ENCODE measurements around the gene FBXO11.

DNA sequence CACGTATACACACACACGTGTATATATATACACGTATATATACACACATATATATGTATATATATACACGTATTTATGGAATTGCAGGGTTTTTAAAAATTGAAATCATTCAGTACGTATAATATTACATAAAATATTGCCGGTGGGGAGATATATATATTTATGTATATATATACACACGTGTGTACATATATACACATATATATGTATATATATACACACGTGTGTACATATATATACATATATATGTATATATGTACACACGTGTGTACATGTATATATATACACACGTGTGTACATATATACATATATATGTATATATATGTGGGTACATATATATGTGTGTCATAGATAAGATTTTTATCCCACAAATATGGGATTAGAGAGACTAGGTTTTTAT lies 5.4 kb downstream of the FBXO11 start:
- TF ChIP-seq EZH2 (IDR thresholded peaks at IDR 0.05; ENCODE audit: low read length) (no peak), CTCF (optimal IDR thresholded peaks at IDR 0.05 in 1 of 3, IDR thresholded peaks at IDR 0.05 in 1 of 3, conservative IDR thresholded peaks at IDR 0.05 in 1 of 3; ENCODE audit: extremely low read depth in 1 of 3, insufficient read depth in 2 of 3, low read length in 3 of 3) (no peak)
